Measurements from ENCODE around the gene FOXJ1. TPM values are rescaled to one million over a fixed set of nuclear protein-coding genes. Genes with fewer than 3 reads are reported as not detected.

The FOXJ1 gene
- total RNA-seq, 1 experiment from 2014 or later: 0.28 TPM

GRCh38 chr17:76166168-76166567 lies 25.1 kb upstream of the FOXJ1 start:
- Histone ChIP-seq H3K27me3 (ENCODE audit: control insufficient read depth, insufficient read depth, low read length) (no peaks in the 10 kb centered on the region; the same call in 1 of the 2 replicates), H3K9me3 (ENCODE audit: control insufficient read depth, insufficient read depth, low read depth, low read length) (no peaks in the 10 kb centered on the region), H3K27ac (ENCODE audit: low read length) (no peak overlapping the region), H3K36me3 (ENCODE audit: control insufficient read depth, insufficient read depth, low read length) (no peaks in the 10 kb centered on the region), H3K4me3 (ENCODE audit: low read depth in 2 of 2, low read length in 2 of 2) (no peak overlapping the region), H3K4me1 (ENCODE audit: control insufficient read depth, insufficient read depth, low read length) (no peaks in the 10 kb centered on the region)
- ChIA-PET CTCF (interaction anchor here (1.0 kb wide), 1 partner anchor 16 kb away, joined by 3 read pairs; no protein-coding TSS in a partner anchor), POLR2A (no interaction called here)
- no TSS peak for BruUV-seq (replicated peaks)
- in situ Hi-C loops (cut with HindIII; ENCODE audit: low pct_unique_long_range_greater_than_20kb, low sequenced_read_pairs) (no loop called here), intact Hi-C loops (cut with micrococcal nuclease; ENCODE audit: unreplicated experiment) (no loop called here)
- TF ChIP-seq SIN3A (IDR thresholded peaks at IDR 0.05; ENCODE audit: borderline replicate concordance, insufficient read depth, low read depth, low read length): no peak
- TF ChIP-seq REST (IDR thresholded peaks at IDR 0.05; ENCODE audit: insufficient read depth in 1 of 2, low read depth in 2 of 2, low read length in 1 of 2): no peak
- TF ChIP-seq, protein P1, sequence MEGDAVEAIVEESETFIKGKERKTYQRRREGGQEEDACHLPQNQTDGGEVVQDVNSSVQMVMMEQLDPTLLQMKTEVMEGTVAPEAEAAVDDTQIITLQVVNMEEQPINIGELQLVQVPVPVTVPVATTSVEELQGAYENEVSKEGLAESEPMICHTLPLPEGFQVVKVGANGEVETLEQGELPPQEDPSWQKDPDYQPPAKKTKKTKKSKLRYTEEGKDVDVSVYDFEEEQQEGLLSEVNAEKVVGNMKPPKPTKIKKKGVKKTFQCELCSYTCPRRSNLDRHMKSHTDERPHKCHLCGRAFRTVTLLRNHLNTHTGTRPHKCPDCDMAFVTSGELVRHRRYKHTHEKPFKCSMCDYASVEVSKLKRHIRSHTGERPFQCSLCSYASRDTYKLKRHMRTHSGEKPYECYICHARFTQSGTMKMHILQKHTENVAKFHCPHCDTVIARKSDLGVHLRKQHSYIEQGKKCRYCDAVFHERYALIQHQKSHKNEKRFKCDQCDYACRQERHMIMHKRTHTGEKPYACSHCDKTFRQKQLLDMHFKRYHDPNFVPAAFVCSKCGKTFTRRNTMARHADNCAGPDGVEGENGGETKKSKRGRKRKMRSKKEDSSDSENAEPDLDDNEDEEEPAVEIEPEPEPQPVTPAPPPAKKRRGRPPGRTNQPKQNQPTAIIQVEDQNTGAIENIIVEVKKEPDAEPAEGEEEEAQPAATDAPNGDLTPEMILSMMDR (IDR thresholded peaks at IDR 0.05): no peak
- TF ChIP-seq TCF7L2 (IDR thresholded peaks at IDR 0.05; ENCODE audit: low read depth, low read length): no peak
- no peak for TF ChIP-seq POLR2AphosphoS5 (IDR thresholded peaks at IDR 0.05; ENCODE audit: low read depth, low read length)
- no peak for ATAC-seq
- no peak for DNase-seq (ENCODE audit: low read depth, low spot score)

DNA sequence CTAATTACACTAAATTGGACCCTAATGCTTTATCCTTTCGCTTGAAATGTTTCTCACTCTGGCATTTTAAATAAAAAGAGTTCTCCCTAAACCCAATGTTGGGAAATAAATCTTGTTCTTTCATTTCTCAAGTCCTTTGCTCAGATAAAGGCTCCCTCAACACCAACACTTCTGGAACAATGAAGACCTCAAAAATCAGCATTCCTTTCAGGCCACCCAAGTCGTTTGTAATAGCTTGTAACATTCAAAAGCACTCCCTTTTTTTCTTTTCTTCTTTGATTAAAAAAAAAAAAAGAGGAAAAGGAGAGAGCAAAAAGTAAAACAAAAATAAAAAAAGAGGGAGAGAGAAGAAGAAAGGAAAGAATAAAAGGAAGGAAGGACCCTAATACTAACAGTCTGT lies 23.3 kb upstream of the FOXJ1 start:
- in situ Hi-C loops (cut with HindIII; ENCODE audit: low pct_unique_long_range_greater_than_20kb, low sequenced_read_pairs) (no loop called here), intact Hi-C loops (cut with micrococcal nuclease; ENCODE audit: unreplicated experiment) (no loop called here)
- DNase-seq (ENCODE audit: low read depth, low spot score) (no peak), ATAC-seq (no peak)
- BruUV-seq (replicated peaks): no TSS peak
- H3K36me3 ChIP-seq (ENCODE audit: control insufficient read depth, insufficient read depth, low read length): no peaks in the 10 kb centered on the region
- H3K4me3 ChIP-seq (ENCODE audit: low read depth in 2 of 2, low read length in 2 of 2): no peak overlapping the region
- no peaks in the 10 kb centered on the region for H3K4me1 ChIP-seq (ENCODE audit: control insufficient read depth, insufficient read depth, low read length)
- POLR2A ChIA-PET: interaction anchor here (0.6 to 0.7 kb wide), 2 partner anchors 50 to 105 kb away, joined by 3 to 5 read pairs; no protein-coding TSS in a partner anchor
- TF ChIP-seq TCF7L2 (IDR thresholded peaks at IDR 0.05; ENCODE audit: low read depth, low read length): no peak
- no peak for TF ChIP-seq REST (IDR thresholded peaks at IDR 0.05; ENCODE audit: insufficient read depth in 1 of 2, low read depth in 2 of 2, low read length in 1 of 2)
- no peak for TF ChIP-seq POLR2AphosphoS5 (IDR thresholded peaks at IDR 0.05; ENCODE audit: low read depth, low read length)
- TF ChIP-seq SIN3A (IDR thresholded peaks at IDR 0.05; ENCODE audit: borderline replicate concordance, insufficient read depth, low read depth, low read length): no peak
- TF ChIP-seq, protein P1 (IDR thresholded peaks at IDR 0.05): no peak
- H3K27ac ChIP-seq (ENCODE audit: low read length): no peak overlapping the region
- CTCF ChIA-PET: no interaction called here
- no peaks in the 10 kb centered on the region; the same call in 1 of the 2 replicates for H3K27me3 ChIP-seq (ENCODE audit: control insufficient read depth, insufficient read depth, low read length)
- H3K9me3 ChIP-seq (ENCODE audit: control insufficient read depth, insufficient read depth, low read depth, low read length): no peaks in the 10 kb centered on the region

Measured in Panc1 (cell line).